H9 (cell line): ENCODE results near the gene SAMD15. TPM values are rescaled to one million over a fixed set of nuclear protein-coding genes. Genes with fewer than 3 reads are reported as not detected.

Experiments used
- DNase-seq: peaks from one replicate; pipeline ENCODE4 v3.0.0-alpha.2; 2017
- H2AFZ ChIP-seq: one replicate; pipeline ENCODE4 v1.6.1; 2013; ENCODE audit warnings: mild to moderate bottlenecking, low read length, control low read depth, moderate library complexity
- H2AK5ac ChIP-seq: 2 replicates; pipeline ENCODE4 v1.6.1; 2013; ENCODE audit warnings: low read length, control low read depth, mixed read lengths; ENCODE audit not compliant: insufficient read length
- H2BK120ac ChIP-seq: one replicate; pipeline ENCODE4 v1.6.1; 2013; ENCODE audit warnings: low read depth, mild to moderate bottlenecking, low read length, control low read depth, inconsistent platforms; ENCODE audit not compliant: poor library complexity, severe bottlenecking
- H2BK12ac ChIP-seq: 2 replicates; pipeline ENCODE4 v1.6.1; 2013; ENCODE audit warnings: low read length, control low read depth, mixed read lengths, low read depth; ENCODE audit not compliant: insufficient read length
- H2BK15ac ChIP-seq: 2 replicates; pipeline ENCODE4 v1.6.1; 2013; ENCODE audit warnings: low read depth, low read length, control low read depth
- H2BK20ac ChIP-seq: one replicate; pipeline ENCODE4 v1.6.1; 2013; ENCODE audit warnings: low read depth, mild to moderate bottlenecking, low read length, control low read depth, inconsistent platforms; ENCODE audit not compliant: poor library complexity, severe bottlenecking
- H2BK5ac ChIP-seq: 2 replicates; pipeline ENCODE4 v1.6.1; 2013; ENCODE audit warnings: low read length, control low read depth, mixed read lengths; ENCODE audit not compliant: insufficient read length
- H3K14ac ChIP-seq: 2 replicates; pipeline ENCODE4 v1.6.1; 2013; ENCODE audit warnings: low read length, control low read depth; ENCODE audit not compliant: insufficient read depth
- H3K18ac ChIP-seq: 2 replicates; pipeline ENCODE4 v1.6.1; 2013; ENCODE audit warnings: low read depth, mild to moderate bottlenecking, mixed read lengths, low read length, control low read depth; ENCODE audit not compliant: insufficient read length
- H3K23ac ChIP-seq: 2 replicates; pipeline ENCODE4 v1.6.1; 2013; ENCODE audit warnings: low read length, control low read depth, mixed read lengths, low read depth; ENCODE audit not compliant: insufficient read length
- H3K23me2 ChIP-seq: 2 replicates; pipeline ENCODE4 v1.6.1; 2013; ENCODE audit warnings: low read depth, mild to moderate bottlenecking, mixed read lengths, low read length, control low read depth; ENCODE audit not compliant: insufficient read length, poor library complexity, severe bottlenecking
- H3K27ac ChIP-seq: 2 replicates; pipeline ENCODE4 v1.5.1; 2013; ENCODE audit warnings: low read length, control low read depth, mixed read lengths, low read depth; ENCODE audit not compliant: insufficient read length
- H3K27me3 ChIP-seq: 2 replicates; pipeline ENCODE4 v1.6.1; 2013; ENCODE audit warnings: low read length, control low read depth, inconsistent platforms; ENCODE audit not compliant: insufficient read depth
- H3K4ac ChIP-seq: 2 replicates; pipeline ENCODE4 v1.6.1; 2013; ENCODE audit warnings: low read depth, mild to moderate bottlenecking, control low read depth, inconsistent platforms, low read length, moderate library complexity
- H3K4me1 ChIP-seq: 2 replicates; pipeline ENCODE4 v1.6.1; 2013; ENCODE audit warnings: low read length, control low read depth, inconsistent platforms; ENCODE audit not compliant: insufficient read depth
- H3K4me2 ChIP-seq: 2 replicates; pipeline ENCODE4 v1.6.1; 2013; ENCODE audit warnings: low read length, control low read depth, mixed read lengths; ENCODE audit not compliant: insufficient read length, insufficient read depth
- H3K56ac ChIP-seq: 2 replicates; pipeline ENCODE4 v1.6.1; 2013; ENCODE audit warnings: low read depth, mild to moderate bottlenecking, mixed read lengths, low read length, control low read depth; ENCODE audit not compliant: insufficient read length
- H3K79me1 ChIP-seq: 2 replicates; pipeline ENCODE4 v1.6.1; 2013; ENCODE audit warnings: low read depth, mild to moderate bottlenecking, moderate library complexity, low read length, control low read depth, inconsistent platforms; ENCODE audit not compliant: insufficient read depth, poor library complexity, severe bottlenecking
- H3K79me2 ChIP-seq: 2 replicates; pipeline ENCODE4 v1.6.1; 2013; ENCODE audit warnings: low read length, control low read depth, inconsistent platforms; ENCODE audit not compliant: insufficient read depth
- H3K9ac ChIP-seq: 2 replicates; pipeline ENCODE4 v1.6.1; 2013; ENCODE audit warnings: low read length, control low read depth, mixed read lengths; ENCODE audit not compliant: insufficient read length; ENCODE audit errors: extremely low read depth
- H3K9me3 ChIP-seq: one replicate; pipeline ENCODE4 v1.6.1; 2013; ENCODE audit warnings: low read depth, low read length, inconsistent platforms; ENCODE audit not compliant: control insufficient read depth
- H3T11ph ChIP-seq: one replicate; pipeline ENCODE4 v1.6.1; 2013; ENCODE audit warnings: mild to moderate bottlenecking, low read length, control low read depth, inconsistent platforms
- H4K20me1 ChIP-seq: one replicate; pipeline ENCODE4 v1.6.1; 2013; ENCODE audit not compliant: control insufficient read depth, insufficient read length, insufficient read depth
- H4K5ac ChIP-seq: 2 replicates; pipeline ENCODE4 v1.6.1; 2013; ENCODE audit warnings: low read depth, mild to moderate bottlenecking, mixed read lengths, low read length, control low read depth; ENCODE audit not compliant: insufficient read length
- H4K8ac ChIP-seq: replicated peaks from 2 replicates; pipeline ENCODE4 v1.6.1; 2013; ENCODE audit warnings: low read length, control low read depth, mixed read lengths, low read depth; ENCODE audit not compliant: insufficient read length
- H4K91ac ChIP-seq: 2 replicates; pipeline ENCODE4 v1.6.1; 2013; ENCODE audit warnings: low read depth, mild to moderate bottlenecking, moderate library complexity, mixed read lengths, low read length, control low read depth; ENCODE audit not compliant: insufficient read length
- H3K27ac Mint-ChIP-seq, 3 experiments: 2 replicates in 2 of 3; 3 replicates in 1 of 3; pipeline ENCODE4 v1.8.0; 2020 to 2021; ENCODE audit warnings: mixed read lengths in 3 of 3, mild to moderate bottlenecking in 1 of 3, moderate library complexity in 1 of 3
- H3K27me3 Mint-ChIP-seq: 2 replicates; pipeline ENCODE4 v1.8.0; 2021; ENCODE audit warnings: low read depth, mild to moderate bottlenecking, moderate library complexity, mixed read lengths
- H3K36me3 Mint-ChIP-seq, 3 experiments: 2 replicates in 2 of 3; 3 replicates in 1 of 3; pipeline ENCODE4 v1.8.0; 2020 to 2021; ENCODE audit warnings: low read depth in 3 of 3, mixed read lengths in 3 of 3; ENCODE audit not compliant: insufficient read depth in 1 of 3
- H3K4me1 Mint-ChIP-seq, 2 experiments: 2 replicates each; pipeline ENCODE4 v1.8.0; 2020; ENCODE audit warnings: mixed read lengths in 2 of 2
- H3K4me3 Mint-ChIP-seq, 2 experiments: 2 replicates in 1 of 2; 3 replicates in 1 of 2; pipeline ENCODE4 v1.8.0; 2020 to 2021; ENCODE audit warnings: mild to moderate bottlenecking in 2 of 2, mixed read lengths in 2 of 2, moderate library complexity in 1 of 2
- H3K9me3 Mint-ChIP-seq, 2 experiments: 2 replicates in 1 of 2; 3 replicates in 1 of 2; pipeline ENCODE4 v1.8.0; 2020; ENCODE audit warnings: mild to moderate bottlenecking in 2 of 2, mixed read lengths in 2 of 2, moderate library complexity in 1 of 2
- CTCF ChIP-seq: fragments of 200-600 bp; sonication (generic); conservative IDR thresholded peaks from 3 replicates; pipeline ENCODE4 v1.8.0; 2021; ENCODE audit warnings: antibody characterized with exemption, mild to moderate bottlenecking
- whole genome bisulfite sequencing: extraction: QIAGEN DNeasy Blood & Tissue Kit; methylation state at CpG from one replicate; pipeline ENCODE4 v1.1.7; 2013; ENCODE audit warnings: missing lambda C conversion rate, low lambda C conversion rate, mixed read lengths; ENCODE audit not compliant: insufficient read length; ENCODE audit errors: extremely low coverage; 5-methylcytosine and 5-hydroxymethylcytosine counted together
- total RNA-seq: library from RNA; stranded (reverse); gene quantifications from 2 replicates; pipeline ENCODE4 v1.2.1, GENCODE V29; 2021

The SAMD15 gene
- total RNA-seq, 1 experiment from 2014 or later = 1.1 TPM

GRCh38 chr14:77403768-77404167, 26.6 kb downstream of the SAMD15 start:
- H3K4me2 ChIP-seq = no peak overlapping the region
- H3K9me3 ChIP-seq = no peaks in the 10 kb centered on the region
- H4K5ac ChIP-seq = no peak overlapping the region
- no peak overlapping the region for H2BK5ac ChIP-seq
- no peaks in the 10 kb centered on the region for H4K20me1 ChIP-seq
- no peak overlapping the region for H4K8ac ChIP-seq
- no CpG with 5 or more reads among the region's 3 CpGs for WGBS
- Mint-ChIP-seq H3K36me3 (no peaks in the 10 kb centered on the region), H3K9me3 (no peaks in the 10 kb centered on the region), H3K27ac (no peak overlapping the region), H3K4me1 (no peaks in the 10 kb centered on the region), H3K27me3 (no peaks in the 10 kb centered on the region), H3K4me3 (no peak overlapping the region)
- no peak overlapping the region for H4K91ac ChIP-seq
- no peak overlapping the region for H3K9ac ChIP-seq
- H3K23me2 ChIP-seq = no peaks in the 10 kb centered on the region
- H3K79me2 ChIP-seq = no peaks in the 10 kb centered on the region
- no peak overlapping the region for H3K4ac ChIP-seq
- no peak overlapping the region for H3K18ac ChIP-seq
- DNase-seq = no peak
- no peak overlapping the region for H2BK15ac ChIP-seq
- H2BK20ac ChIP-seq = no peak overlapping the region
- no peak overlapping the region for H2BK120ac ChIP-seq
- no peak overlapping the region for H3K23ac ChIP-seq
- H2BK12ac ChIP-seq = no peak overlapping the region
- H2AK5ac ChIP-seq = no peak overlapping the region
- H3K79me1 ChIP-seq = no peaks in the 10 kb centered on the region
- H2AFZ ChIP-seq = no peak overlapping the region
- H3T11ph ChIP-seq = no peak overlapping the region
- H3K4me1 ChIP-seq = no peaks in the 10 kb centered on the region
- no peak for TF ChIP-seq CTCF
- H3K14ac ChIP-seq = no peak overlapping the region
- no peak overlapping the region for H3K27ac ChIP-seq
- H3K27me3 ChIP-seq = no peaks in the 10 kb centered on the region
- no peak overlapping the region for H3K56ac ChIP-seq
